ENCODE results near the gene GNAS. TPM values are rescaled to one million over a fixed set of nuclear protein-coding genes. Genes with fewer than 3 reads are reported as not detected.
A peak's percentile ranks its signal among the peaks of the same experiment; 100 is the strongest.

GNAS gene
- total and polyA plus RNA-seq, 8 donors, result 723 to 2,039 (median 1,898) TPM

DNA sequence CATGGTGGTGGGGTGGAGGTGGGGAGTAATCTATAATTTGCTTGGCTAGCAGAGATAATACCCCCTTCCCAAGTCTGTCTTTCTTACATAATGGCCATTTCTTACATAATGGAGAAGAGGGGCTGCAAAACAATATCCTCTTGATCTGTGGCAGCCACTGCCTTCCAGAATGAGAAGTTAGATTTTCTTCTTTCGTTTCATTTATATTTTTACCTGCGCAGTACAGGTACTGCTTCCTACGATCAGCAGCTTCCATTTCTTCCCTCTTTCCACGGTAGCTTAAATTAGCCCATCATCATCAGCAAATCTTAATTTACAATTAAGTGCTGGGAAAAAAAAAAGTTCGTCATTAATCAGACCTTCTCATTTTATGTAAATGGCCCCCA, 30.2 kb downstream of the GNAS start:
- Histone ChIP-seq H3K9me3 (no peaks in the 10 kb centered on the region), H3K27me3 (no peaks in the 10 kb centered on the region), H3K4me1 (no peaks in the 10 kb centered on the region), H3K36me3 (no peaks in the 10 kb centered on the region), H3K4me3 (no peak overlapping the region), H3K27ac (no peak overlapping the region)
- DNase-seq (no peak), ATAC-seq (no peak)
- intact Hi-C loops (cut with DNase I), result no loop called here
- TF ChIP-seq, protein P1, sequence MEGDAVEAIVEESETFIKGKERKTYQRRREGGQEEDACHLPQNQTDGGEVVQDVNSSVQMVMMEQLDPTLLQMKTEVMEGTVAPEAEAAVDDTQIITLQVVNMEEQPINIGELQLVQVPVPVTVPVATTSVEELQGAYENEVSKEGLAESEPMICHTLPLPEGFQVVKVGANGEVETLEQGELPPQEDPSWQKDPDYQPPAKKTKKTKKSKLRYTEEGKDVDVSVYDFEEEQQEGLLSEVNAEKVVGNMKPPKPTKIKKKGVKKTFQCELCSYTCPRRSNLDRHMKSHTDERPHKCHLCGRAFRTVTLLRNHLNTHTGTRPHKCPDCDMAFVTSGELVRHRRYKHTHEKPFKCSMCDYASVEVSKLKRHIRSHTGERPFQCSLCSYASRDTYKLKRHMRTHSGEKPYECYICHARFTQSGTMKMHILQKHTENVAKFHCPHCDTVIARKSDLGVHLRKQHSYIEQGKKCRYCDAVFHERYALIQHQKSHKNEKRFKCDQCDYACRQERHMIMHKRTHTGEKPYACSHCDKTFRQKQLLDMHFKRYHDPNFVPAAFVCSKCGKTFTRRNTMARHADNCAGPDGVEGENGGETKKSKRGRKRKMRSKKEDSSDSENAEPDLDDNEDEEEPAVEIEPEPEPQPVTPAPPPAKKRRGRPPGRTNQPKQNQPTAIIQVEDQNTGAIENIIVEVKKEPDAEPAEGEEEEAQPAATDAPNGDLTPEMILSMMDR (IDR thresholded peaks at IDR 0.05), result no peak

DNA sequence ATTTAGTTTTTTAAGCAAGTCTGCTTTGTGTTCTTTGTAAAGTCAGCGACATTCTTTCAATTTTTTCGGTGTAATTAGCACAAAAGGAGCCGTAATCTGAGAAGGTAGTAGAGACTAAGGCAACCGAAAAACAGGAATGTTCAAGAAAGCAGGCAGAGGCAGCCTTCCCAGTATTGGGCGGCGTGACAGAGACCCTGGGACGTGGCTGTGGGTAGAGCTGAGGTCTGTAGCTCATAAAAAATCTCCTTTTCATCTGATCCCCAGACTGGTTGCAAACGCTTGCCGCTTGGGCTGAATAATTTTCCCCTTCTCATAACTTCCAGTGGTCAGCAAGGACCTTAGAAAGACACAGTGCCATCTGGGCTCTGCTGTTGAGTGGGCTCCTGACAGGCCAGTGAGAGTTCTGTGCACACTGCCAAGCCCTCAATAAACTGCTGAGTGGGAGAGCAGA, 30.8 kb downstream of the GNAS start:
- H3K27me3 ChIP-seq, result no peaks in the 10 kb centered on the region
- no peak overlapping the region for H3K27ac ChIP-seq
- intact Hi-C loops (cut with DNase I), result no loop called here
- H3K36me3 ChIP-seq, result no peaks in the 10 kb centered on the region
- DNase-seq (no peak), ATAC-seq (no peak)
- no peaks in the 10 kb centered on the region for H3K4me1 ChIP-seq
- no peak overlapping the region for H3K4me3 ChIP-seq
- TF ChIP-seq, protein P1 (IDR thresholded peaks at IDR 0.05), result no peak
- H3K9me3 ChIP-seq, result no peaks in the 10 kb centered on the region

DNA sequence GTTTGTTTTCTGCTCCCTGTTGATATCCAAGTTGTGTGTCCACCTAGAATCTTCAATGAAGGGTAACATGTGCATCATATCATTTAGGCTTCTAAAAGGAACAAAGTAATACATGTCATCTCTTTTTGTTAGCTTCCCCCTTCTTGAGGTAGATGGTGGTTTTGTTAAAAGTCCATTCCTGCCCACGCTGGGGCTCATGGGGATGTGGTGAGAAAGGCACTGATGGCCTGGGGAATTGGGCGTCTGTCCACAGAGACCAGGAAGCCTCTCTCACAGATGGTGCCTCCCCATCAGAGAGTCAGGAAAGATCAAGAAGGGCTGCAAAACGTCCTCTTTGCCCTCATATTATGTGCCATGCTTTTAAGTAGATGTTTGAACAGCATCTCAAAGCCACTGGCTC, 32.5 kb downstream of the GNAS start:
- Histone ChIP-seq H3K36me3 (no peaks in the 10 kb centered on the region), H3K9me3 (no peaks in the 10 kb centered on the region), H3K27me3 (no peaks in the 10 kb centered on the region), H3K4me1 (peaks cover 0 to 3% of the 10 kb centered on the region in 2 donors), H3K27ac (no peak overlapping the region), H3K4me3 (no peak overlapping the region)
- DNase-seq (no peak), ATAC-seq (no peak)
- intact Hi-C loops (cut with DNase I), result no loop called here
- TF ChIP-seq, protein P1 (IDR thresholded peaks at IDR 0.05), result no peak

DNA sequence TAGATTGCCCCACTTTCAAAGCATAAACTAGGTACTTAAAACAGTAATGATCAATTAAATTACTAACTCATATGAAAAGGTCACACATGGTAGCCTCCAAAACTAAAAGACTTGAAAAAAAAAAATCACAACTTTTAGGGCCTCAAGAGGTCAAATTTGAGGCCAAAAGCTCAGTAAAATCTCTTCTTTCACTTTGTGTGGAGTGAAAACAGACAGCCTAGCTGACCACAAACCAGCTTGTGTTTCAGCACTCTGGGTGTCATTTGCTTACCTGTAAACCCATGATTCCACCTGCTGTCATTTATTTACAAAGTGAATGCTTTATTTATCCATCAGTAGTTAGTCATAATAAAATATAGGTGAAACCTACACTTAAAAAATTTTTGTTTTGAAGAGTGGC, 34.0 kb downstream of the GNAS start:
- ATAC-seq (no peak), DNase-seq (no peak)
- Histone ChIP-seq H3K4me1 (peaks cover 0 to 10% of the 10 kb centered on the region in 2 donors), H3K27me3 (no peaks in the 10 kb centered on the region), H3K4me3 (no peak overlapping the region), H3K27ac (no peak overlapping the region), H3K9me3 (no peaks in the 10 kb centered on the region), H3K36me3 (no peaks in the 10 kb centered on the region)
- TF ChIP-seq, protein P1 (IDR thresholded peaks at IDR 0.05), result no peak
- intact Hi-C loops (cut with DNase I), result no loop called here

DNA sequence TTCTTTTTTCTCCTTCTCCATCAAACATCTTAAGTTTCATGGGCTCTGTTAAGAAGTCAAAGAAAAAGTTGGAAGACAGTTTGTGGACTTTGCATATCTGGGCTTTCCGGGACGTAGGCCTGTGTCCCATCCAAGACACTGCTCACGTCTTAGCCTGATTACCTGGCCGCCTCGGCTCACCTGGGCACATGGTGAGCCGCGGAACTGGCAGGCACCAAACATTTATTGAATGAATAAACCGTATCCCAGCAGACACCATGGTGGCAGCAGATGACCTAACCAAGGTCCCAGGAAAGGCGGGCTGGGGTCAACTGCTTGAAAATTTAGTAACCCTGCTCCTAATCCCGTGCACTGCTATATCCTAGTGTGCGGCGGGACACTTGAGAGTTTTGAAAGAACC, 35.6 kb downstream of the GNAS start:
- peak overlapping the region in 1 of 2 donors; percentile 37 for H3K27ac ChIP-seq
- H3K36me3 ChIP-seq, result no peaks in the 10 kb centered on the region
- DNase-seq (no peak), ATAC-seq (no peak)
- H3K9me3 ChIP-seq, result no peaks in the 10 kb centered on the region
- H3K4me1 ChIP-seq, result peaks cover 0 to 15% of the 10 kb centered on the region in 2 donors
- peak overlapping the region; percentile 42 to 72 for H3K4me3 ChIP-seq
- no peaks in the 10 kb centered on the region for H3K27me3 ChIP-seq
- intact Hi-C loops (cut with DNase I), result no loop called here
- TF ChIP-seq, protein P1 (IDR thresholded peaks at IDR 0.05), result no peak

All from left lung (tissue), 10 donors.